ENCODE measurements around the gene GINS2.

The GINS2 gene

DNA sequence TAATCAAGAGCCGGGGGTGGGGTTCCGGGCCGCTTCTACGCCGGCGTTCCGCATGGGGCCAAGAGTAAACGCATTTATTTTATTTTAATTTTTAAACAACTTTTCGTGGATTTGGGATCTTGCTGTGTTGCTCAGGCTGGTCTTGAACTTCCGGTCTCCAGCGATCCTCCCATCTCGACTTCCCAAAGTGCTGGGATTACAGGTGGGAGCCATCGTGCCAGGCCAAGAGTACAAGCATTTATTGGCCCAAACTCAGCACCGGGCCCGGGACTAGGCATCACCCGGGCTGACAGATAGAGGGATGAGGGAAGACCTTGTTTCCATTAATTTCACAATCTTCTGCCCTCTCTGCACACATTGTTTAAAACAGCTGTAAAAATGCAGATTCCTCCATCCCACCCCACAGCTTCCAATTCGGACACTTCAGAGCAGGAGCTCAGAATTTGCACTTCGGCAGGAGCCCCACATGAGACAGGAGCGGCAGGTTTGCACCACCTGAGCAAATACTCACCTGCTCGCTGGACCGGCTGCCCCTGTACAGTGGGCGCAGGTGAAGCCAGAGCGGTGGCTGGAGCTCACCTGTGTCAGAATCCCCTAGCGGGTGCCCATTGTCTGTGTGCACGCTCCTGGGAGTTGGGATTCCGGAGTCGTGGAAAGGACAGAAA is 663 bp upstream of the GINS2 start:
- DNase-seq = no peak

DNA sequence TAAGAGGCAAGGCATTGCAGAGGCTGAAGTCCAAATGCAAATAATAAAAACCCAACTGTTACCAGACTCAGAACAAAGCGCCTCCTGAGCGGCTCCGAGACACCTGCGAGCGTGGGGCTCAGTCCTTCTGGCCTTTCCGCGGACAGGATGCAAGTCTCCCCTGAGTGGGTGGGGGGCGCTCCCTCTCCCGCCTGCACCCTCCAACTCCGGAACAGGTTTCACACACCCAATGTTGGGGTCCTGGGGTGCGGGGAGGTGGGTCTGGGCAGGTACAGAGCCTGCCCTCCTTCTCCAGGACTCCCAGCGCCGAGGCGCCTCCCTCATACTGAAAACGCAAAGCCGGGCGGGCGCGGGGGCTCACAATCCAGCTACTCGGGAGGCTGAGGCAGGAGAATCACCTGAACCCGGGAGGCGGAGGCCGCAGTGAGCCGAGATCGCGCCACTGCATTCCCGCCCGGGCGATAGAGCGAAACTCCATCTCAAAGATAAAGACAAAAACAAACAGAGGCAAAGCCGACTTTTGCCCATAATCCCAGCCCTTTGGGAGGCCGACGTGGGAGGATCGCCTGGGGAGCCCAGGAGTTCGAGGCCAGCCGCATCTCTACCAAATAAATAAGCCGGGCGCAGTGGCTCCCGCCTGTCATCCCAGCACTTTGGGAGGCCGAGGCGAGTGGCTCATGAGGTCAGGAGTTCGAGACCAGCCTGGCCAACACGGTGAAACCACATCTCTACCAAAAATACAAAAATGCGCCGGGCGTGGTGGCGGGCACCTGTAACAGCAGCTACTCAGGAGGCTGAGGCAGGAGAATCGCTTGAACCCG is 893 bp downstream of the GINS2 start:
- no peak for DNase-seq

DNA sequence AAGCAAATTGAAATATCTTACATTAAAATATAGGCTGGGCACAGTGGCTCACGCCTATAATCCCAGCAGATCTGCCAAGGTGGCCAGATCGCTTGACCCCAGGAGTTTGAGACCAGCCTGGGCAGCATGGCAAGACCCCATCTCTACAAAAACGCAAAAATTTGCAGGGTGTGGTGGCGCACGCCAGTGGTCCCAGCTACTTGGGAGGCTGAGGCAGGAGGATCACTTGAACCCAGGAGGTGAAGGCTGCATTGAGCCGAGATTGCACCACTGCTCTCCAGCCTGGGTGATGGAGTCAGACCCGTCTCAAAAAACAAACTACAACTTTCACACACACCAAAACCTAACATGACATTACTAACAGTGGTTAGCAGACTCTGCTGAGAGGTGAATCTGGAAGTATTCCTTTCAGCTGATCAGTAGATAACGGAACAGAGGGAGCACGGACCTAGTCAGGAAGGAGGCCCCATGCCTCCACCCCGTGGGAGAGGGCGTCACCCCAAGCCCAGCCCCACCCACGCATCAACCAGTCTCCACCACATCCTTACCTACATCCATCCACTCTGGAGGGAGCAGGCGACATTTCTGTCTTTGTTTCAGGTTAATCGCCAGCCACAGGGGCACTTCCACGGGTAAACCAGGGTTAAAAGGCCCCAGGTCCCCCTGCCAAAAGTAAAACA is 1.7 kb downstream of the GINS2 start:
- no peak for DNase-seq

DNA sequence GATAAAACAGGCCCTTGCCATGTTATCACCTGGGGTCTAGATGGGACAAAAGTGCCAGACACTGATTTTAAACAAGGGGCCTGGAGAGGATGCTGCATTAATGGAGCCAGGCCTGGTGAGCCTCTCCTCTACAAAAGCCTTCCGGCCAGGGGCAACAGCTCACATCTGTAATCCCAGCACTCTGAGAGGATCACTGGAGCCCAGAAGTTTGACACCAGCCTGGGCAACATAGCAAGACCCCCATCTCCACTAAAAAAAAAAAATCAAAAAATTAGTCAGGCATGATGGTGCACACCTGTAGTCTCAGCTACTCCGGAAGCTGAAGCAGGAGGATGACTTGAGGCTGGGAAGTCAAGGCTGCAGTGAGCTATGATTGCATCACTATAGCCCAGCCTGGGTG is 3.5 kb downstream of the GINS2 start:
- no peak for DNase-seq

DNA sequence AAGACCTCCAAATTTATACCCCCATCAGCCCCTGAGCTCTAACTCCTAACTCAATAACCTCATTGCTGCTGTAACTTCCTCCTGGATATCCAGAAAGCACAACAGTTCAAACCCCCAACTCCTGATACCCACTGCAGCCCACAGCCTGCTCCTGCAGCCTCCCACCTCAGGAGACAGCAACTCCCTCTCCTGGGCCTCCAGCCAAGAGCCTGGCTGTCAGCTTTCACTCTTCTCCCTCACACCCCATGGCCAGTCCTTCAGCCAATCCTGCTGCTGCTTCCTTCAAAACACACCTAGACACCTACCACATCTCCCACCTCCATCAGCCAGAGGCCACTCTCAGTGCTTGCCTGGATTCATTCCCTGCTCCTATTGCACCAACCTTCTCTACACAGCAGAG is 5.4 kb downstream of the GINS2 start:
- no peak for DNase-seq

DNA sequence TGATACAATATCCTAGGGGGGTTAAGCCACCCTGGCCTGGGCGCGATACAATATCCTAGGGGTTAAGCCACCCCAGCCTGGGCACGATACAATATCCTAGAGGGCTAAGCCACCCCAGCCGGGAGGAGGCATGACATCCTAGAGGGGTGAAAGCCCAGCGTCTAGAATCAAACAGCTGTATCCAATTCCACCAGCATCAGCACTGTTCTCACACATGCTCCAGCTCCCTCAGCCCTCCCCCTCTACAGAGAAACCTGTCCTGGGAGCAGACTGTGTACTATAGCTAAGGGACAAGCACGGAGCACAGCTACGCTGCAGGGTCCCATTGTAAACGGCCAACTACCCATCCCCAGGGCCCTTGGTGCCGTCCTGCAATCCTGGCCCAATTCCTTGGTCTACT is 6.2 kb downstream of the GINS2 start:
- no peak for DNase-seq

DNA sequence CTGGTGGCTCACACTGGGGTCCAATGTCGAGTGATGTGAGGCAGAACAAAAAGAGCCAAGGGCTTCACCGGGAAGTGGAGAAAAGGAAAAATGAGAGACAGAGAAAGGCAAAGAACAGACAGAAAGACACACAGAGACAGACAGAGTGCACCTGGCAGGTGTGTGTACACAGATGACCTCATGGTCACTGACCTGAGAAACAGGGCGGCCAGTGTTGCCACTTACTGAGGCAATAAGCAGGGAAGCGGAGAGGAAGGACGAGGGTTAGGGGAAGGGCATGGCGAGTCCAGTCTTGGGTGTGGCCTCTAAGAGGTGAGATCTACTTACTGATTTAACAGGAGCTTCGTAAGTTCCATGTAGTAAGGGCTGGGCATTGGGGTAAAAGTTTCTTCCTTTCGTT is 7.5 kb downstream of the GINS2 start:
- DNase-seq = no peak

DNA sequence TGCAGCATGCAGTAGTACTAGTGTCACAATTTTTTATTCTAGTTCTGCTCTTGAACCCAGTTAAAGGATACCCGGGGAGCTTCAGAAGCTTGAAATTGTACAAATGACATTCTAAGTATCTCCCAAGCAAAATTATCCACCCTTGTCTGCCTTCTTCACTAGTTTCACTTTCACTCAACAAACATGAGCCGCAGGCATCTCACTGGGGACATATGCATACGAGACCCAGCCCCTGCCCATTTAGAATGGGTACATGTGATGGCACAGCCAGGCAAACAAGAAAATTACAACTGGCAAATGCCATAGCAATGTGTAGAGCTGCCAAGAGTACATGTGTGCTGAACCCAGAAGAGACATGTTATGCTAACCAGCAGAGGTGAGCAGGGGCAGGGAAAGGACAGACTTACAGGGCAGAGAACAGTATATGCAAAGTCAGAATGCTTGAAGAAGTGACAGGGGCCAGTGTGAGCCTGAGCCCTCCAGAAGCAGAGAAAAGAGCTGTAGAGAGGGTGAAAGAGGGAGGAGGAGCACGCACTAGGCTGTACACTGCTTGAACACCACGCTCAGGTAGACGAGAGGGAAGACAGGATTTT is 8.3 kb downstream of the GINS2 start:
- DNase-seq = no peak

DNA sequence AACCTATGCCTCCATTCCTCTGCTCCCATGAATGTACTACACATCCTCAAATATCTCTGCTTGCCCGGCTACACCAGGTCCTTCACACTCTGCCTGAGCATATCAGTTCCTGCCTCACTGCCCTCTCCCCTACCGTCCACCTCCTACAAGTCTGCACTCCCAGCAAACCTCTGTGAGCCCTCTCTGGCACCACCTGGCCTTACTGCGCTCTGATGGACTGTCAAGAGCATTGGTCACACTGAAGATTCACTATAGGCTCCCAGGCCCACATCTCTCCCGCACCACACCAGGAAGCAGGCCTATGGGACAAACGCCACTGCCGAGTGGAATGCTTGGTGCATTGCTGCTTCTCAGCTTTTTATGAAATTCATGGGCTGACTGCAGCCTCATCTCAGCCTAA is 8.9 kb downstream of the GINS2 start:
- no peak for DNase-seq

DNA sequence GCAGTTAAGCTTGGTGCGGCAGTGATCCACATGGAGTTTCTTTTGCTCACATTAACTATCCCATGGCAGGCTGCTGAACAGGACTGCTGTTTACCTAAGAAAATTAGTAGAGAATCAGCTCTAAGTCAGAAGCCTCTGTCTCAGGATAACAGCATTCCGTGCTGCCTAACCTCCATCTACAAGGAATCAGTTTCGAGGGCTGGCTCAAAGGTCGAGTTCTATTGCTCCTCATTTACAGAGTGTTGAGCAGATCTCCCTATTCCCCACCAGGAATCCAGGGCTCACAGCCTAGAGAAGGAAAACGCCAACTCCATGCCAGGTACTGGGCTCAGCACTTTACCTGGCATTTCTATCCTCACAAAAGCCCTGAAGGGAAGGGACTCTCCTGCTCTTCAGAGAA is 9.9 kb downstream of the GINS2 start:
- no peak for DNase-seq

DNA sequence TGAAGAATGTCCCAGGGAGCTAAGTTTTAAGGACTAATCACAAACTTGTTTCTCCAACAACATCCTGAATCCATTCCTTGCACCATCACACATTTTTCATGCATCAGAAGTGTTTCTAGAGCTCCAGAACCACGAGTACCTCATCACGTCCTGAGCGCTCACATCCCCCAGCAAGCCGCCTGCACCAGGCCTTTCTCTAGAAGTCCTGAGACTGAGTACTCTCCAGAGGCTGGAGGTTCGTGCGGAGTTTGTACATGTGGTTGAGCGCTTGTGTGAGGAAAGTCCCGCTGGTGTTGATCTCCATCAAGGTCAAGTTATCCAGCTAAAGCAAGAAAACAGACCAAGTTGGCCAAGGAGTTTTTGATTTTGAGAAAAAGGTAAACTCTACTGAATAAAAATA is 10.7 kb downstream of the GINS2 start:
- DNase-seq = no peak

DNA sequence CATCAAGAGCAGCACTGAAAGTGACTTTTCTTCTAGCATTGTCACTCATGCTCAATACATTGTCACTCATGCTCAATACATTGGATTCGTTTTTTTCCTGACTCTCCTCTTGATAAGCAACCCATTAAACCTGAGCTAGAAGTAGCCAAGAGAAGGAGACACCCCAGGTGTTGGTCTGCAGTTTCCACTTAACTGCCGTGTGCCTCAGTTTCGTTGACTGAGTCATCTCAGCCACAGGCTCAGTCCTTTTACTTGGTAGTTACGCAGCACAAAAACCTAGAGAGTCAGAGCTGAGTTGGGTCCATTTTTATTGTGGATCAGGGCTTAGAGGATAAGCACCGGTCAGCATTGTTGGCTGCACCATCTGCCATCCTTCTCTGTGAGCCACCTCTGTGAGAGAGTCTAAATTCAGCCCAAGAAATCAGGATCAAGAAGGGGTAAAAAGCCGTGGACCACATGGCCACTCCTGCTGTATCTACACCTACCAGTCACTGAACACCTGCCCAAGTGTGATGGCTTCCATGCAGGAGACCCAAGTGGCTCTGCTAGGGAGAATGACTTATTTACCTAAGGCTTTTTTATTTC is 11.3 kb downstream of the GINS2 start:
- no peak for DNase-seq

DNA sequence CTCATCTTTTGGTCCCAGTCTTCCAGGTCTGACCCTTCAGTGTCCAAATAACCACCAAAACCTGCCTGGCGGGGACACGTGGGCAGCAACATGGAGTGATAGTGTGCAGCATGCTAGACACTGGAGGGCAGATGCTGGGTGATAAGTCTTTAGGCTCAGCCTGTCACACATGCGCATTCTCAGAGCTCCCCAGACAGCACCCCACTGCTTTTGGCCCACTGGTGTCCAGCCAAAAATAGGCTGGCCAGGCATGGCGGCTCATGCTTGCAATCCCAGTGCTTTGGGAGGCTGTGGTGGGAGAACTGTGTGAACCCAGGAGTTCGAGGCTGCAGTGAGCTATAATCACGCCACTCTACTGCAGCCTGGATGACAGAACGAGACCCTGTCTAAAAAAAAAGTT is 12.3 kb downstream of the GINS2 start:
- no peak for DNase-seq

DNA sequence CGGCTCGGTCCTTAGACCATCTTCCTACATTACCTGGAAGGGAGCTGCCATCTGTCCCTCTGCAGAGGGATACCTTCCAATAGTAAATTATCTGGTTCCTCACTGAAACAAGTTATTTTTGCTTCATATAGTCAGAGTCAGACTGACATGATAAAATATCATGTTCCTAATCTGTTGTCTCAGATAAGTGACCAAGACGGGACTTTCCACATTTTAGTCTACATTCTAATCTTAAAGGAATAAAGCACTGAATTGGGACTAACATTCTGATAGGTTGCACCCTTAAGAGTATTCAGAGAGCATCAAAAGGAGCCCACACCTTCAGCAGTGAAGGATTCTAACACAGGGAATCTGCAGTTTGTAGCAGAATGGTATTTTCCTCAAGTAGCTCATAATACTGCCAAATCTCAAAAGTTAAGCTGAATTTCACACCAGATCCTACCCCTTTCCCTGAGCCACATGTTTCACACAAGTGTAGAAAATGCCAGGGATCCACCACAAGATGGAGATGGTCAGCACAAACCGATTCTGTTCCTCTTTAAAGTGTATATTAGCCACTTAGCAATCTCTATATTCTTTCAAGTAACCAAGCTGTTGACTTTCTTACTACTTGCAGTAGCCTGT is 13.4 kb downstream of the GINS2 start:
- DNase-seq = no peak

DNA sequence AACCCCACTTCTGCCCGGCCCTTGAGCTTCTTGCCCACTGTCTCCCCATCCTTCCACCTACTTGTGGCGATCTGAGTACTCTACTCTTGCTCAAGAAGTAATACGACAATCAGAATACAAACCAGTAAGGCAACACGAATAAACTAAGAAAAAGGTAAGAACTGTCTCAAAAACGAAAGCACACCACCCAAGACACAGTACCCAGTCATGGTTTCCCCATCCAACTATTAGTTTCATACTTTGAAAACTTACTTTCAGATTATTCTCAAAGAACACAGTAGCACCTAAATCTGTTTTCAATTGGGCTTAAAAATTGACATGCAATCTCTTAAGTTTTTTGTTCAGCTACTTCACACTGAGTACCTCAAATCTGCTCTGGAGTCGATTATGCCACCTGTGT is 13.9 kb downstream of the GINS2 start:
- DNase-seq = no peak

DNA sequence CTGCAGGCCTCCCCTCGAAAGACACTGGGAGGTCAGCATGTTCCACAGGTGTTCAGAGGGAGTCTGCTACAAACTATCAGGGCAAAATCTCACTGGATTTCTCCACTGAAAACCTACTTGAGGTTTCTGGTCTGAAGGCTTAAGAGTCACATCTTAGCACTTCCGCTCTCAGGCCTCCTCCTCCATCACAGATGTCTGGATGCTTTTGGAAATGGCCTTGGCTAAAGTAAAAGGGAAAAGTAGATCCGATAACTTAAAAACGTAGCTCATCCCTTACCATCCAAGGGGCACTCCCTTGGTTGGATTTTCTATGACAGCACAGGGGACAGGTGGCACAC is 14.4 kb downstream of the GINS2 start:
- no peak for DNase-seq

DNA sequence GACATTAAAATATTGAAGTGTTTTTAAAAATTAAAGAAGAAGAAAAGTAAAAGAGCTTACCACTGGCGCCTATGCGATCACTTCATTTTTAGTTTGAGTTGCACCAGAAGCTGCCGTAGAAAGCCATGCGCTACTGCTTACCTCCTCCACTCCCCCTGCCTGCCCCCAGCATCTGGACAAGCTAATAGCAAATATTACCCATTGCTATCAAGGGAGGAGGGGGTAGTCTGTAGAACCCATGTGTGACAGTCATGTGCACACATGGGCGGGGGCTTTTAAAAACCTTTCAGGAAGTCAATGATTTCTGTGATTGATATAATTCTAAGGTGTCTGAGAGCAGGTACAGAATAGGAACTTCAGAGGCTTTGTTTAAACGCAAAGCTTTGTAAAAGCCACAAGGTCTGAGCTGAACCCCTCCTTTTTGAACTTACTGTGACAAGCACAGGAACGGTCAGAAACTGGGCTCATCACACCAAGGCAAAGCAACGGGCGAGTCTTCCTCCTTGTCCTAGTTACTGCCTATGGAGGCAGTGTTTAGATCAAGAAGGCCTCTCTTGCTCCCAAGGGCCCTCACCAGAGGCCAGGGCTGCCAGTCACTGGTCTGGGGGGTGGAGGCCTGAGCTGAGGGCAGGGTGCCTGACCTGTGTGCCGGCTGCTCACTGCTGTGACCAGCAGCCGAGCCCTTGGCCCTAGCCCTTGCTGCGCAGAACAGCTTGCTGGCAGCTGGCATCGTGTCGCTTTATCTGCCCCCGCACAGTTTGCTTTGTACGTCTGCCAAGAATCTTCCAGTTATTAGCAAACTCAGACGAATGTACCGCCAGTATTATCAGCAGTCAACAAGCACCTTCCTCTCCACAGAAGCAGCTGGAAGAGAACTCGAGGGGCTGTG is 15.0 kb downstream of the GINS2 start:
- DNase-seq = peak; percentile 60

DNA sequence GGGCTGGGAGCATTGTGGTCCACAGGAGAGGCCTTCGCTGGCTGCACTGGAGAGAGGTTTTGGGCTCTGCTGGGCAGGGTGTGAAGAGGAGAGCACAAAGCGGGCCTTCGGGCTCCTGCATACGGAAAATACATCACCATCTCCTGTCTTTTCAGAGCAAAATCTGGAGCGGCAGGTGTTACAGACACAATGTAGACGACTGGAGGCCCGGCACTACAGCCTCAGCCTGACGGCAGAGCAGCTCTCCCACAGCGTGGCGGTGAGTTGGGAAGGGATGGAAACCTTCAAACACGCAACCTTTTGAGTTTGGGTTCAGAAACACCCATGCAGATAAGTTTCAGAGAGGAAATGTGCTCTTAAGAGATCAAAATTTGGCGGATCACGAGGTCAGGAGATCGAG is 17.9 kb downstream of the GINS2 start:
- no peak for DNase-seq

DNA sequence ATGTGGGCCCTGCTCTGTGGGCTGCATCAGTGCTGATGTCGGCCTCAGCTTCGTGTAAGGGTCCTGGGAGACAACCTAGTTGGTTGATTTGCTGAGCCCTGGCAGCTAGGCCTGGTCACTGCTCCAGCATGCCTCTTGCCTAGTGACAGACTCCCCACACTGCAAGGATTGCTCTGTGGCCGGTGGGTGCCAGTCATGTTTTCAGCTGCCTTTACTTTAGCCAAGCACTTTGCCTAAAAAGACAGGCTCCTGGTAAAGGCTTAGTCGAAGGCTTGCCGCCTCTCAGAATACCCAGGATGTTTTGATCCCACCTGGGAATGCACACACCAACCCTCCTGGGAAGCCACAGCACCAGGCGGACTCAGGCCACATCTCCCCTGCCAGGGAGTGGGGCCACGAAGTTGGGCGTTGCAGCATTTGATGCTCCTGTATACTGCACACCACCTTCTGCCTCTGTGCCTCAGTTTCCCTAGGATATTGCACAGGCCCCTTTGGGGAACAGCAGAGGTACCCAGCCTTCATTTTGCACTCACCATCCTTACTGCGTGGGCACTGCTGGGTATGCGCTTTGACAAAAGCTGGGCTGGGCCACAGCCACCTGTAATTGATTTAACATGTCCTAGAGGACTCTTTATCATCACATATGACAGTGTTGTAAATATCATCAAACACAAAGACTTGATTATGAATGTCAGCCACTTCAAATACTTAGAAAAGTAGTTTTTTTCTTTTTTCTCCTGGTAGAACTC is 19.9 kb downstream of the GINS2 start:
- DNase-seq = no peak

DNA sequence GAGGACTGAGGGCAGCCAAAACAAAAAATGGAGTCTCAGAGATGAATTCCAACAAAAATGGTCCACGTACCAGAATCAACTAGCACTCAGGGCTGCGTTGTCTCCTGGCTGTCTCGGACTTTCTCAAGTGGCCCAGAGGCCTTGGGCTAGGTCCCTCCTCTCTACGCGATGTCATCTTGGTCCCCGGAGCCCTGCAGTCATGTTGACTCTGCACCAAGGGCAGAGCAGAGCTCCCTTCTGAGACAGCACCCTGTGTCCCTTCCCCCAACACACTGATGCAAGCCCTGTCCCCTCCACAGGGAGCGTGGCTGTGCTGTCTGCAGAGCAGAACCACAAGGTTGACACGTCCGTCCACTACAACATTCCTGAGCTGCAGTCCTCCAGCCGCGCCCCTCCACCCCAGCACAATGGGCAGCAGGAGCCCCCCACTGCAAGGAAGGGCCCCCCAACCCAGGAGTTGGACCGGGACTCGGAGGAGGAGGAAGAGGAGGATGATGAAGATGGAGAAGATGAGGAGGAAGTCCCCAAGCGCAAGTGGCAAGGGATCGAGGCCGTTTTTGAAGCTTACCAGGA is 20.8 kb downstream of the GINS2 start:
- DNase-seq = no peak

DNA sequence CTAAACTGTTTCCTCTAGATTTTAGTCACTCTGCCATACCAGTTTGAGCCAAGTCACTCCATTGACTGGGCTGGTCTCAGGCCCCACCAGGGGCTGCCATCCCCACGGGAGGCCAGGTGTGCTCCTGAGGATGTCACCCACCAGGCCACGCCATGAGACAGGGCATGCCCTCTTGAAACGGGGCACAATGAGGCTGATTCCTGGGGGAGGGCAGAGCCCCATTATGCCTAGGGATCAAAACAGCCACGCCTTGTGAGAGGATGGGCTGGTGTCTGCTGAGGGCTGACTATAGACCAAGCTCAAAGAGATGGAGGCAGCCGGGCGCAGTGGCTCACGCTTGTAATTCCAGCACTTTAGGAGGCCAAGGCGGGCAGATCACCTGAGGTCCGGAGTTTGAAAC is 21.5 kb downstream of the GINS2 start:
- no peak for DNase-seq
